ENCODE data around the gene SLC11A1.

Gene SLC11A1

DNA sequence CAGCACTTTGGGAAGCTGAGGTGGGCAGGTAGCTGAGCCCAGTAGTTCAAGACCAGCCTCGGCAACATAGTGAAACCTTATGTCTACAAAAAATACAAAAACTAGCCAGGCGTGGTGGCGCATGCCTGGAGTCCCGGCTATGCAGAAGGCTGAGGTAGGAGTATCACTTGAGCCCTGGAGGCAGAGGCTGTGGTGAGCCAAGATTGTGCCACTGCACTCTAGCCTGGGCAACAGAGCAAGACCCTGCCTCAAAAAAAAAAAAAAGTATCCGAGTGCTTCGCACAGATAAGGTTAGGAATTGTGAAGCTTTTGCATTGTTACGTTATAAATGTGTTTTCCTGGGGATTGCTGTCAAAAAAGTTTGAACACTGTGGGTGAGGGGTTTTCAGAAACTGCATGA lies 21.7 kb downstream of the SLC11A1 start:
- no peak for DNase-seq (ENCODE audit: extremely low read depth in 1 of 2, low read depth in 1 of 2)

DNA sequence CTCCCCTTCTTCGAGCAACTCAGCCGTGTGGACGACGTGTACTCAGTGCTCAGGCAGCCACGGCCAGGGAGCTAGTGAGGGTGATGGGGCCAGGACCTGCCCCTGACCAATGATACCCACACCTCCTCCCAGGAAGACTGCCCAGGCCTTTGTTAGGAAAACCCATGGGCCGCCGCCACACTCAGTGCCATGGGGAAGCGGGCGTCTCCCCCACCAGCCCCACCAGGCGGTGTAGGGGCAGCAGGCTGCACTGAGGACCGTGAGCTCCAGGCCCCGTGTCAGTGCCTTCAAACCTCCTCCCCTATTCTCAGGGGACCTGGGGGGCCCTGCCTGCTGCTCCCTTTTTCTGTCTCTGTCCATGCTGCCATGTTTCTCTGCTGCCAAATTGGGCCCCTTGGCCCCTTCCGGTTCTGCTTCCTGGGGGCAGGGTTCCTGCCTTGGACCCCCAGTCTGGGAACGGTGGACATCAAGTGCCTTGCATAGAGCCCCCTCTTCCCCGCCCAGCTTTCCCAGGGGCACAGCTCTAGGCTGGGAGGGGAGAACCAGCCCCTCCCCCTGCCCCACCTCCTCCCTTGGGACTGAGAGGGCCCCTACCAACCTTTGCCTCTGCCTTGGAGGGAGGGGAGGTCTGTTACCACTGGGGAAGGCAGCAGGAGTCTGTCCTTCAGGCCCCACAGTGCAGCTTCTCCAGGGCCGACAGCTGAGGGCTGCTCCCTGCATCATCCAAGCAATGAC lies 22.4 kb downstream of the SLC11A1 start:
- no peak for DNase-seq (ENCODE audit: extremely low read depth in 1 of 2, low read depth in 1 of 2)

DNA sequence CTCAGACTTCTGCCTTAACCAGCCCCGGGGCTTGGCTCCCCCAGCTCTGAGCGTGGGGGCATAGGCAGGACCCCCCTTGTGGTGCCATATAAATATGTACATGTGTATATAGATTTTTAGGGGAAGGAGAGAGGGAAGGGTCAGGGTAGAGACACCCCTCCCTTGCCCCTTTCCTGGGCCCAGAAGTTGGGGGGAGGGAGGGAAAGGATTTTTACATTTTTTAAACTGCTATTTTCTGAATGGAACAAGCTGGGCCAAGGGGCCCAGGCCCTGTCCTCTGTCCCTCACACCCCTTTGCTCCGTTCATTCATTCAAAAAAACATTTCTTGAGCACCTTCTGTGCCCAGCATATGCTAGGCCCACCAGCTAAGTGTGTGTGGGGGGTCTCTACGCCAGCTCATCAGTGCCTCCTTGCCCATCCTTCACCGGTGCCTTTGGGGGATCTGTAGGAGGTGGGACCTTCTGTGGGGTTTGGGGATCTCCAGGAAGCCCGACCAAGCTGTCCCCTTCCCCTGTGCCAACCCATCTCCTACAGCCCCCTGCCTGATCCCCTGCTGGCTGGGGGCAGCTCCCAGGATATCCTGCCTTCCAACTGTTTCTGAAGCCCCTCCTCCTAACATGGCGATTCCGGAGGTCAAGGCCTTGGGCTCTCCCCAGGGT lies 23.1 kb downstream of the SLC11A1 start:
- no peak for DNase-seq (ENCODE audit: extremely low read depth in 1 of 2, low read depth in 1 of 2)

DNA sequence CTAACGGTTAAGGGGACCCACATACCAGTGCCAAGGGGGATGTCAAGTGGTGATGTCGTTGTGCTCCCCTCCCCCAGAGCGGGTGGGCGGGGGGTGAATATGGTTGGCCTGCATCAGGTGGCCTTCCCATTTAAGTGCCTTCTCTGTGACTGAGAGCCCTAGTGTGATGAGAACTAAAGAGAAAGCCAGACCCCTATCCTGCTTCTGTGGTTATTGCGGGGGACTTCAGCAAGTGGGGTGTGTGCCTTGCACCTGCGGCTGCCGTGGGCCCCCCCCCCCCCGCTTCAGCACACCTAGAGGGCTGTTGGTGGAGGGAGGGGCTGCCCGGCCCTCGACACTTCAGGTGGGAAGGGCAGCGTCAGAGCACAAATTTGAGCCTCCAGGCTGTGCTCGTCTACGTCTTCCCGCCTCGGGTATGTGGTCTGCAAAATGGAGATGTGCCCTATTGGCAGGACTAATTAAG lies 23.7 kb downstream of the SLC11A1 start:
- DNase-seq (ENCODE audit: extremely low read depth in 1 of 2, low read depth in 1 of 2), result no peak

DNA sequence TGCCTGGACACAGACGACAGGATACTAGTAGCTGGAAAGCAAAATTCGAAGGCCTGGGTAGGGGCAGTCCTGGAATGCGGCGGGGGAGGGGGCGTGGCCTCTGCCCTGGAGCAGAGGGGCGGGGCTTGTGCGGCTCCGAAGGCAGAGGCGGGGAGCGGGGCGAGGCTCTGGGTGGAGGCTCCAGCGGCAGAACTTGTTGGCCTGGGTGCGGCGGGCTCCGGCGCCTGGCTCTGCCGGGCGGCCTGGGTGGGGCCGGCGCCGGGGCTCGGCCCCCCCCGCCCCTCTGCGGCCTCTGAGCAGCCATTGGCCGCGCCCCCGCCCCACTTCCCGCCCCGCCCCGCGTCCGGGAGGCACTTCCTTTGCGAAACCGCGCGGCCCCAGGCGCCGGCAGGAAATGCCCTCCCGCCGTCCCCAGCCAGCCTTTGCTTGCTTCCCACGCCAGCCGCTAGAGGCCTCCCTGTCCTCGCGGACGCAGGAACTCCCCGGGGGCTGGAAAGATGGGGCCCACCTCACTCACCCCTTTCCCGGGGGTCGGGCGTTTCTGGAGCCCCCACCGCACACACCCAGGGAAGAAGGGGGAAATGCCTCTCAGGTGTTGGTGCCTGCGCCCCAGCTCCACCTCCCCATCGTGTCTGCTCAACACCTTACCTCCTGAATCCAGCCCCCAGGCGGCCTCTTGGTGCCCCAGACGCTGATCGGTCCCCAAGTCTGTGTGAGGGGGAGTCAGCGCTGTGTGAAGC lies 24.3 kb downstream of the SLC11A1 start:
- peak; percentile 92 to 93 for DNase-seq (ENCODE audit: extremely low read depth in 1 of 2, low read depth in 1 of 2)

DNA sequence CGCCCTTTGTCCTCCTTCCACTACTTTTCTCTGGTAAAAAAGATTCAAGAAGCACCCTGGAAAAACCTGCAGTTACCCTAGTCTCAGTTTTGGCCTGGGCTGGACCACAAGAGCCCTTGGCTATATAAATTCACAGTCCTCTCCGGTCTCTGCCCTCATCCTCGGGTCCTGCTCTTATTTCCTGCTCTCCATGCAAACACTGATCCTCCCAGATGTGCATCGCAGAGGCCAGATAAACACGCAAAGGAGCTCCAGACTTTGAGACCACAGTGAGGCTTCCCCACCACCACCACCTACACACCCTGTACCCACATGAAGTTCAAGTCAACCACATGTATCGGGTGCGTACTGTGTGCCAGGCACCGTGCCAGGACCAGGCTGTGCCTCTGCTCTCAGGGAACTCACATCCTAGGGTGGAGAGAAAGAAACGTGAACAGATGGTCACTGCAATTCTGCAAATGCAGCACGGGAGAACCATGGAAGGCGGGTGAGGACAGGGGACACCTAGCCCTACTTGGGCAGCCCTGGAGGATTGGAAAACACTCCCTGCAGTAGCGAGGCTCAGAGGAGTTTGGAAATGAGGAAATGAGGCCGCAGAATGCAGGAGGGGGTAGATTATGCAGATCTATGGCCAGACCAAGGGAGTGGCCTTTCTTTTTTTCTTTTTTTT lies 25.0 kb downstream of the SLC11A1 start:
- peak in 1 of 2 donors; percentile 34 for DNase-seq (ENCODE audit: extremely low read depth in 1 of 2, low read depth in 1 of 2)

DNA sequence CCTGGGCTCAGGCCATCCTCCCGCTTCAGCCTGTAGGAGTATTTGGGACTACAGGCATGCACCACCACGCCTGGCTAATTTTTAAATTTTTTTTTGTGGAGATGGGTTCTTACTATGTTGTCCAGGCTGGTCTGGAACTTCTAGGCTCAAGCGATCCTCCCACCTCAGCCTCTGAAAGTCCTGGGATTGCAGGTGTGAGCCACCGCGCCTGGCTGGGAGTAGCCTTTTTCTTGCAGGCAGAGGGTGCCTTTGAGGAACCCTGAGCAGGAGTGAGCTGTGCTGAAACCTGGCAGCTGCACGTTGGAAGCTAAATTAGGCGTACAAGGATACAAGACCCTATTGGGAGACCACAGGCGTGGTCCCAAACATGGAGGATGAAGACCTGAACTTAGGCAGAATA lies 25.6 kb downstream of the SLC11A1 start:
- DNase-seq (ENCODE audit: extremely low read depth in 1 of 2, low read depth in 1 of 2), result no peak

DNA sequence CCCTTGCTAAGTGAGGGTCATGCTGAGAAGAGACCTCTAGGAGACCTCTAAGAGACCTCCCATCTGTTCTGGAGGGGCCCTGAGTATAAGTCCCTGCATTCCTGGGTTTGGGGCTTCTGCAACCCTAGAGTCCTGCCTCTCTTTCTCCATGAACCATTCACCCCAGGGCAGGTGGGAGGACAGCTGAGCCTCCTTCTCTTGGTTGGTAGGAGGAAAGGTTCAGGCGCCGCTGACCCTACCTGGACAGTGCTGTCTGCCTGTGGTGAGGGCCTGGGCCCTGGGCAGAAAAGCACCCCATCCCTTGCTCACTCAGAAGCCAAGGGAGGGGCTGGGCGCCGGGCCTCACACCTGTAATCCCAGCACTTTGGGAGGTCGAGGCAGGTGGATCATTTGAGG lies 36.2 kb downstream of the SLC11A1 start:
- no peak for DNase-seq (ENCODE audit: extremely low read depth in 1 of 2, low read depth in 1 of 2)

DNA sequence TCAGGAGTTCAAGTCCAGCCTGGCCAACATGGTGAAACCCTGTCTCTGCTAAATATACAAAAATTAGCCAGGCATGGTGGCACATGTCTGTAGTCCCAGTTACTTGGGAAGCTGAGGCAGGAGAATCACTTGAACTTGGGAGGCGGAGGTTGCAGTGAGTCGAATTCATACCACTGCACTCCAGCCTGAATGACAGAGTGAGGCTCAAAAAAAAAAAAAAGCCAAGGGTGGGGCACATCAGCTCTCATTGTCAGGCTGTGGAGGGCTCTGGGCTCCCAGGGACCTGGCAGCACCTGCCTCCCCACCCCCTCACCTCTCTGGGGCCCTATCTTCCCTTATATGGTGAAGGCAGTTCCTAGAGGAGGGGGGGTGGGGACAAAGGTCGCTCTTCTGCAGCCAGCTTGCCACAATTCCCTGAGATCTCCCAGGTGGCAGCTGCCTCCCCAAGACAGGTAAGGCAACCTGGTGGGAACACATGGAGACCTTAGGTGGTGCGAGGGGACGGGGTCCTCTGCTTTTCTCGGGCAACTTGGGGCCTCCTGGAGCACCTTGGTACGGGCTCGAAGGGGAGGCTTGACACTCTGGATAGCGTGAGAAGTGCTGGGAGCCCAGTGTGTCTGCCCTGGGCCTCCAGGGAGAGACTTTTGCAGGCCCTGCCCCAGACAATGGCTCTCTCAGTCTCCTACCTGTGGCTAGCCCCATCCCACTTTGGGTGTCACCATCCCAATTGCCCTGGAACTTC lies 36.8 kb downstream of the SLC11A1 start, which contains the start of gene VIL1:
Gene VIL1, plus strand, starts transcription at position 407 of the 742 bp plus-strand sequence. CDS start 4,656 bp downstream, outside the sequence.
- DNase-seq (ENCODE audit: extremely low read depth in 1 of 2, low read depth in 1 of 2), result no peak

DNA sequence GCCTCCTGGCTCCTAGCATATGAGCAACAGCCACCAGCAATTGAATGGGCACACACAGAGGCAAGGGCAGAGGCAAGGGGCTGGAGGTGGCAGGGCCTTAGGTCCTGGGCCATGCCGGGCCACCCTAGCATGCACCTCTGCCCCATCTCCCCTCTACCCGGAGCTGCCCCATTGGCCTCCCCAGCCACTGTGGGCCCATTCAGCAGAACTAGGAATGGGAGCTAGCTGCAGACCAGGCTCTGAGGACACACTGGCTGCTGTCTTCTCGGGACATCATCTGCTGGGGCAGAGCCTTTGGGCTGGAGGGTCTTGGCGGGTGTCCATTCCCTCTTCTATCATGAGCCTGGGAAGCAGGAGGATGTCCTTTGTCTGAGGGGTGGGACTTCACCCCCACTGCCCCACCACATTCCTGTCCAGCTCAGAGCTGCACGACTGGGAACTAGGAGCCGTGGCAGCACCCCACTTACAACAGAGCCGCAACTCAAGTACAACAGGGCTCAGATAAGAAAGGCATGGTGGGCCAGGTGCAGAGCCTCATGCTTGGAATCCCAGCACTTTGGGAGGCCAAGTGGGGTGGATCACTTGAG lies 37.6 kb downstream of the SLC11A1 start:
- DNase-seq (ENCODE audit: extremely low read depth in 1 of 2, low read depth in 1 of 2), result no peak

DNA sequence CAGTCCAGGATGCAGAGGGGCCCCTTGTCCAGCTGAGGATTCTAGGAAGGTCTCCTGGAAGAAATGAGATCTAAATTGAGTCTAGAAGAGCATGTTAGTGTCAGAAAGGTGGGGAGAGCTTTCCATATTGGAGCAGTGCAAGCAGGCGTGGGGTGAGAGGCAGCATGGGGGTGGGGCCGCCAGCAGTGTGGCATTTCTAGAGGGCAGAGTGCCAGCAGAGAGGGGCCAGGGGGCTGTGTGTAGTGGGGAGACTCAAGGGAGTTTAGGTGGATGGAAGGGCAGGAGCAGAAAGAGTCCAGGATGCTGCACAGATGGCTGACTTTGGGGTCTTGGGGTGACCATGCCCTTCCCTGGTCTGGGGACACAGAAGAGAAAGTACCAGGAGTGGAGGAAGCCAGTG lies 39.0 kb downstream of the SLC11A1 start:
- DNase-seq (ENCODE audit: extremely low read depth in 1 of 2, low read depth in 1 of 2), result no peak

DNA sequence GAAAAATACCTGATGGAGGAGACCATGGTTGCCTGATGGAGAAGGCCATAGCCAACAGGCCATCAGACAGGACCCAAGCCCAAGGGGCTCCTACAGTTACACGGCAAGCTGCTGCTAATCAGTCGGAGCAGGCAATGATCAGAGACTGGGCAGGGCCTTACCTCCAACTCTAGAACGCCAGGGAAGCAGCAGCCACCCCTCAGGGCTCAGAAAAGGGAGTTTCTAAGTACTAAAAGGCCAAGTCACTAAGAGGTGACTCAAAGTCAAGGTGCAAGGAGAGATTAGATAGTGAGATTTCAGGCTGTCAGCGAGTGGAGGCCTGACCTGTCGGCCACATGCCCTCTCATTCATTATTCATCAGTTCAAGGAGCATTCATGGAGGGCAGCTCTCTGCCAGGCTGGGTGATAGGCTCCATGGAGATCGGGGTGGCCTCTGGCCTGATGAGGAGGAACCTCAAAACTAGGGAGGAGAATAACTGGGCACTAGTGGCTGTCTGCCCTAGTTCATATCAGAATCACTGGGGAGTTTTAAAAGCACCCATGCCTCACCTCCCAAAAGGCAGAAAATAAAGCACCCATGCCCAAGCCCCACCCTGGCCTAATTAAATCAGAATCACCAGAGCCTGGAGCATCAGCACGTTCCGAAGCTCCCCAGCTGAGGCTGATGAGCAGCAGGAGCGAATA lies 40.5 kb downstream of the SLC11A1 start:
- no peak for DNase-seq (ENCODE audit: extremely low read depth in 1 of 2, low read depth in 1 of 2)

DNA sequence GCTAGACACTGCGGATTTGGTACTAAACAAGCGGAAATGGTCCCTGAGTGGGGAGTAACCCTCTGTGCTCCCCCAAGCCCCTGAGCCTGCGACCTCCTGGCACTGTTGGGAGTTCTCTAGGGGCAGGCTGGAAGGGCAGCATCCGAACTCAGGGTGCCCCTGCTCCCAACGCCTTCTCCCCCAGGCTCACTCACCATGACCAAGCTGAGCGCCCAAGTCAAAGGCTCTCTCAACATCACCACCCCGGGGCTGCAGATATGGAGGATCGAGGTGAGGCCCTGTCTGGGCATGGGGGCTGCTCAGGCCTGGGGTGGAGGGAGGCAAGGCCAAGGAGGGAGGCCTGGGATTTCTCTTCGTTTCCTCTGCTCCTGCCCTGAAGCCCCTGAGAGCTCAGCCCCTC lies 41.5 kb downstream of the SLC11A1 start:
- DNase-seq (ENCODE audit: extremely low read depth in 1 of 2, low read depth in 1 of 2), result no peak

DNA sequence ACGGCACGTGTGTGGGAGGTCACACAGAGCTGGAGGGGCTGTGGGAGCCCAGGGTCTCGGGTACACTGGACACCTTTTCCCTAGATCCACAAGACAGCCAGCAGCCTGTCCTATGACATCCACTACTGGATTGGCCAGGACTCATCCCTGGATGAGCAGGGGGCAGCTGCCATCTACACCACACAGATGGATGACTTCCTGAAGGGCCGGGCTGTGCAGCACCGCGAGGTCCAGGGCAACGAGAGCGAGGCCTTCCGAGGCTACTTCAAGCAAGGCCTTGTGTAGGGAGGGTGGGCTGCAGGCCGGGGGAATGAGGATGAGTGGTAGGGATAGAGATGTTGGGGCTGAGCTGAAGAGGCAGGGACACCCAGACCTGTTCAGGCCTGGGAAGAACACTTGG lies 43.5 kb downstream of the SLC11A1 start:
- DNase-seq (ENCODE audit: extremely low read depth in 1 of 2, low read depth in 1 of 2), result no peak

DNA sequence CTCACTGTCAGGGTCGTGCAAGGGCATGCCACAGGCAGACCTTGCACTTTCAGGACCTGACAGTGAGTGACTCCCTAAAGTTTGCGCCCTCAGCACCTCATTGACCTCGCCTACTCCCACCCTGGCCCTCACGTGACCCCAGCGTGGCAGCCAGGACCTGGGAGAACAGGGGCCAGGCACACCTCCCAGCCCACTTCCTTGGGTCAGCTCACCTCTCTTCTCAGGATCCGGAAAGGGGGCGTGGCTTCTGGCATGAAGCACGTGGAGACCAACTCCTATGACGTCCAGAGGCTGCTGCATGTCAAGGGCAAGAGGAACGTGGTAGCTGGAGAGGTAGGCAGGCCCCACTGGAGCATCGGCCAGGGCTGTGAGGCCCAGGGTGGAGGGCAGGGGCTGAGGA lies 45.7 kb downstream of the SLC11A1 start:
- DNase-seq (ENCODE audit: extremely low read depth in 1 of 2, low read depth in 1 of 2), result no peak

DNA sequence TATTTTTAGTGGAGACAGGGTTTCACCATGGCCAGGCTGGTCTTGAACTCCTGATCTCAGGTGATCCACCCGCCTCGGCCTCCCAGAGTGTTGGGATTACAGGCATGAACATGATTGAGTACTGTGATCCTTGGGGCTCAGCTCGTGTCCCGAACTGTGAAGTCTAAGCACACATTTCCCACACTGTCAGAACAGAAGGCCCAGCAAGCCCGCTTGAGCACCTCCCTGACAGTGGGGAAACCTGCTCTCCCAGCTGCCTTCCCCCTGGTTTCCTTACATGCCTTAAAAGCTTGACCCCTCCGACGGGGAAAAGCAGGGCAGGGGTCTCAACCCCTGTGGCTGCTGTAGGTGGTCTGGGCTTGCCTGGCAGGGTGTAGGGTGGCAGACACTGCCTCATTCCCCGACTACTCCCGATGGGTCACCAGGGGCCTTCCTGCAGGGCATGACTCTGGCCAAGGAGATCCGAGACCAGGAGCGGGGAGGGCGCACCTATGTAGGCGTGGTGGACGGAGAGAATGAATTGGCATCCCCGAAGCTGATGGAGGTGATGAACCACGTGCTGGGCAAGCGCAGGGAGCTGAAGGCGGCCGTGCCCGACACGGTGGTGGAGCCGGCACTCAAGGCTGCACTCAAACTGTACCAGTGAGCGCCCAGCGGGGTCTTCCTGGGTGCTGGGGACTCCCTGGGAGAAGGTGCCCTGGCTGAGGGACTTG lies 46.9 kb downstream of the SLC11A1 start:
- DNase-seq (ENCODE audit: extremely low read depth in 1 of 2, low read depth in 1 of 2), result no peak

DNA sequence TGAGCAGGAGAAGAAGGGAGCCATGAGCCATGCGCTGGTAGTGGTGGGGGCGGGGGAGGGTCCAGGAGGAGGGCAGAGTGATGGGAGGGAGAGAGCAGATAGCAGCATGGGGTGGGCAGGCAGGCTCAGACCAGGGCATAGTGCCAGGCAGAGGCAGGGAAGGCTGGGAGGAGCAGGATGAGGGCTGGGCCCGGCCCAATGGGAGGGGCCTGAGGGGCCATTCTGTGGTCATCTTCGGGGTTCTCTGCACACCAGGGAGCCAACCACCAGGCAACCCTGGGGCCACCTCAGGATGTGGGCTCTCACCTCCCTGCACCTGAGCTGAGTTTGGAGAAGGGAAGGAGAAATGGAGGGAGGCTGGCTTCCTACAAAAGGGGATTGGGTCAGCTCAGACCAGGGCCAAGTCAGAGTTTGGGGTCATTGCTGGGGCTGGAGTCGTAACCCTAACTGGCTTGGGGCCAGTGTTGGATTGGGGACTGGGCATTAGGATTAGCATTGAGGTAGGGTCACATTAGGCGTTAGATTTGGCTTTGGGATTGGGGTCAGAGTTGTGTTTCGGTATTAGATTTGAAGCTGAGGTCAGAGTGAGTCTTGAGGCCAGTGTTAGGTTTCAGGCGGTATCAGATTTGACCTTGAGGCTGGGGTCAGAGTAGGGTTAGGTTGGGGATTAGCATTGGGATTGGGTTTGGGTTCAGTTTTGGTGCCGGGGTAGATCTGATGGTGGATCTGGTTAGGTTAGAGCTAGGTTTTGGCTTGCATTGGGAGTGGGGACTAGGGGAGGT lies 48.0 kb downstream of the SLC11A1 start:
- DNase-seq (ENCODE audit: extremely low read depth in 1 of 2, low read depth in 1 of 2), result no peak

DNA sequence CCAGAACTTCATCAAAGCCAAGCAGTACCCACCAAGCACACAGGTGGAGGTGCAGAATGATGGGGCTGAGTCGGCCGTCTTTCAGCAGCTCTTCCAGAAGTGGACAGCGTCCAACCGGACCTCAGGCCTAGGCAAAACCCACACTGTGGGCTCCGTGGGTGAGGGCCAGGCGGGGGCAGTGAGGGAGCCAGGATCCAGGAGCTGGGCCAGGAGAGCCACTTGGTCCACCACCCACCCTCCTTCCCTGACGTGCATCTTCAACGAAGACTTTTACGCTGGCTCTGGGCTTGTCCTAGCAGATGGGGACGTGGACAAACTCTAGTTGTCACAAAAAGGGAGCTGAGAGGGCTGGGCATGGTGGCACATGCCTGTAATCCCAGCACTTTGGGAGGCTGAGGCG lies 48.6 kb downstream of the SLC11A1 start:
- DNase-seq (ENCODE audit: extremely low read depth in 1 of 2, low read depth in 1 of 2), result no peak
